ENCODE measurements around the gene THG1L. TPM values are rescaled to one million over a fixed set of nuclear protein-coding genes. Genes with fewer than 3 reads are reported as not detected.
"Not testable (repeated sequence)": the region's sequence is repeated elsewhere in the genome, so short reads cannot be mapped to it uniquely, and the experiment has no call there.

THG1L gene
- total RNA-seq, 2 experiments from 2014 or later, result 12.9 to 16.3 TPM

DNA sequence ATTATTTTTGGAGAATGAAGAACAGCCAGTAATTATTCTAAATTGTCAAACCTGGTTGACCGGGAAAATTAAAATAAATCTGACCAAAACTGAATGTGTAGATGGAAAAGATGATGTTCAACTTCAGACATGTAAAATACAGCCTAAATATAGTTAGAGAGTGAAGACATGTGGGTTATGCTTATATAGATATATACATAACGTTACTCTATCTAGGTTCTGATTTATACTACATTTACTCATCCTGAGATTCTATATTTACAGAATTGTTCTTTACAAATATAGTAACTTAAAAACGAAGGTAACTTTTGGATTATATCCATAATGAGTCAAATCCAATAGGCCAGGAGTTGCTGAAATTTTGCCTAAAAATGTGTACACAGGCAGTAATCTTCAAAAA, 20.8 kb upstream of the THG1L start:
- H3K4me1 Mint-ChIP-seq, result peaks cover 25% of the 10 kb centered on the region
- no peak overlapping the region for H3K4me3 Mint-ChIP-seq
- no peak overlapping the region for H3K27ac Mint-ChIP-seq
- DNase-seq (no peak), ATAC-seq (no peak)
- H3K27me3 Mint-ChIP-seq, result peaks cover 11% of the 10 kb centered on the region
- peaks cover 3% of the 10 kb centered on the region for H3K36me3 Mint-ChIP-seq
- CTCF ChIA-PET, result no interaction called here
- H3K9me3 Mint-ChIP-seq (ENCODE audit: low read depth), result no peaks in the 10 kb centered on the region

DNA sequence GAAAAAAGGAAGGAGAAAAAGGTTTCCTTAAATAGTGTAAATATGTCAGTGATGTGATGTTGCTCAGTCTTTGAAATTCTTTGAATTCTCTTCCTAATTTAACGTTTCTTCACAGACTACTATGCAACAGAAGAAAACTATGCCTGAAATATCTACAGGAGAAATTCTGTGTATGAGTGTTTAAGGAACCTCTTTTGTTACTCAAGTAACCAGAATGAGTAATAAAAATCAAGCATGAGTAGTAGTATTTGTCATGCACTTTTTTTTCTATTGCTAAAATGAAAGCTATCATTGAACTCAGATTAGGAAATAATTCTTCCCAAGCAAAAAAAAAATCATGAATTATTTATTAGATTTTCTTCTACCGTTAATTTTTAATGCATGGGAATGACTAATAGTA, 20.3 kb upstream of the THG1L start:
- ATAC-seq, result no peak
- DNase-seq, result no peak
- CTCF ChIA-PET, result no interaction called here
- no peak overlapping the region for H3K27ac Mint-ChIP-seq
- peaks cover 3% of the 10 kb centered on the region for H3K36me3 Mint-ChIP-seq
- no peak overlapping the region for H3K4me3 Mint-ChIP-seq
- H3K4me1 Mint-ChIP-seq, result peaks cover 25% of the 10 kb centered on the region
- peaks cover 9% of the 10 kb centered on the region for H3K27me3 Mint-ChIP-seq
- no peaks in the 10 kb centered on the region for H3K9me3 Mint-ChIP-seq (ENCODE audit: low read depth)

DNA sequence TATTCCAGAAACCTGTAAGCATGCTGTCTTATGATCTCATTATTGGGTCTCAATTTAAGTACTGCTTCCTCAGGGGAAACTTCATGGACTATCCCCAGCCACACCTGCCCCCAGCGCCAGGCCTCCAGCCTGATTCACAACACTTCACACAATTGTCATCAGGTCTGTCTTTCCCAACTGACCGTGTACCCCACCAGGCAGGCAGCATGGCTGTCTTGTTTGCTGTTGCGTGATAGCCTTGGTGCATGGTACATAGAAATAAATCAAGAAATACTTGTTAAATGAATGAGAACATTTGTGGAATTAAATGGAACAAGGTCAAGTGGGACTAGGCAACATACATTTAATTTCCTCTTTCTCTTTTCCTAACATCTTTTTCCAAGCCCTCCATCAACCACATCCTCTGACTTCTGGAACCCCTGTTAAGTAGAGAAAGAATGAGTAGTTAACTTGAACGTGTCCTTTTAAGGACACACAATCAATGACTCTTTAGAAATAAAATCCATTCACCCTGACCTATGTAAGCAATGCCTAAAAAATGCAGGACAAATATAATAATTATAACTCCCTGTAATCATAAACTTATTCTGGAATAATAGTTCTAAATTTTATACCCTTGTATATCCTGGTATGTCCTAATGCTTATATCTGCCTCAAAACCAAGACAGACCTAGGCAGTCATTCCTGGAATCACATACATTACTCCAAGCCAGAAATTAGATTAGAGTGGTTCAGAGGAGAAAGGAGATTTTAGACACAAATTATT, 17.2 kb upstream of the THG1L start:
- H3K4me3 Mint-ChIP-seq, result no peak overlapping the region
- ATAC-seq (no peak), DNase-seq (no peak)
- no peaks in the 10 kb centered on the region for H3K9me3 Mint-ChIP-seq (ENCODE audit: low read depth)
- H3K4me1 Mint-ChIP-seq, result peaks cover 47% of the 10 kb centered on the region
- H3K27ac Mint-ChIP-seq, result peak overlapping the region; percentile 4
- peaks cover 5% of the 10 kb centered on the region for H3K36me3 Mint-ChIP-seq
- CTCF ChIA-PET, result no interaction called here
- H3K27me3 Mint-ChIP-seq, result peaks cover 3% of the 10 kb centered on the region

DNA sequence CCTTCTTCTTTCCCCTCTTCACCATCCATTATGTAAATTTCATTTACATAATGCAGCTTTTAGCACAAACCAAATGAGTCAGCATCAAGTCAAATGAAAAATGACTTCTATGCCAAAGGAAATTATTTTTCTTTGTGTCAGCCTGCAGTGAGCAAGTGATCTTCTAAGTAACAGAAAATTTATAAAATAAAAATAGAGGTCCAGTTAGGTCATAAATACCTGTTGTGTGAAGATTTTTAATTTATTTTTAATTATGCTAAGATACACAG, 16.7 kb upstream of the THG1L start:
- CTCF ChIA-PET, result no interaction called here
- DNase-seq (no peak), ATAC-seq (no peak)
- Mint-ChIP-seq H3K27me3 (no peaks in the 10 kb centered on the region), H3K4me1 (peaks cover 45% of the 10 kb centered on the region), H3K9me3 (ENCODE audit: low read depth) (no peaks in the 10 kb centered on the region), H3K4me3 (no peak overlapping the region), H3K36me3 (peaks cover 3% of the 10 kb centered on the region), H3K27ac (no peak overlapping the region)

DNA sequence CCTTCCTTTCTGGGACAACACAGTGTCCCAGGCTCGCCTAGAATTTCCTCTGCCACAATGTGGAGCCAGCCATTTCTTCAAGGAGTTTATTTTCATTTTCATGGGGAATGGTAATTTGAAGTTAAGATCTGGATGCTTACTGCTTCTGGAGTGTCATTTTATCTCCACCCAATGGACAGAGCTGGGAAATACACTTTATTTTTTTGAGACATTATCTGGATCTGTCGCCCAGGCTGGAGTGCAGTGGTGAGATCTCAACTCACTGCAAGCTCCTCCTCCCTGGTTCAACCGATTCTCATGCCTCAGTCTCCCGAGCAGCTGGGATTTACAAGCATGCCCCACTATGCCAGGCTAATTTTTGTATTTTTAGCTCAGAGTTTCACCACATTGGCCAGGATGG, 12.7 kb upstream of the THG1L start:
- no peaks in the 10 kb centered on the region for H3K27me3 Mint-ChIP-seq
- no peak overlapping the region for H3K4me3 Mint-ChIP-seq
- DNase-seq, result no peak

DNA sequence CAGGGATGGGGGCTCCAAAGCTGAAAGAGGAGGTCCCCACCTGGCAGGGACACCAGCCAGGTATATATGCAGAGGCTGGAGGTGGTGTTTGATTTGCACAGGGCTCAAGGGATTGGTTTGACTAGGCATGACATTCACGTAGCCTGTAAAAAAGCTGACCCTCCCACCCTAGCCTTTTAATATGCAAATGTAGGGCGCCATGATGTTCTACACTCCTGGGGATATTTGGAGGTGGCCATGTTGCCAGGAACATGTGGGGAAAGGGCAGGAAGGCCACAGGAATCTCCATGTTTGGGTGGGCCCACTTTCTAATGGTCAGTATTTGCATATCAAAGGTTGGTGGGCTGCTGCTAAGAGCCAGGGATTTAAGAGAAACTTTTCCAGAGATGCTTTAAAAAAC, 12.0 kb upstream of the THG1L start:
- Mint-ChIP-seq H3K9me3 (ENCODE audit: low read depth) (no peaks in the 10 kb centered on the region), H3K4me1 (peaks cover 28% of the 10 kb centered on the region), H3K27me3 (no peaks in the 10 kb centered on the region), H3K4me3 (no peak overlapping the region), H3K36me3 (peaks cover 7% of the 10 kb centered on the region), H3K27ac (no peak overlapping the region)
- CTCF ChIA-PET, result interaction anchor here (0.7 to 4.8 kb wide), 30 partner anchors 9 to 395 kb away, joined by 3 to 45 read pairs (median 6); partner anchors contain the start of genes LSM11 and THG1L
- no peak for ATAC-seq
- DNase-seq, result no peak

More for the DNA sequence above, 12.7 kb upstream of the THG1L start:
- Mint-ChIP-seq H3K4me1 (peaks cover 33% of the 10 kb centered on the region), H3K36me3 (peaks cover 7% of the 10 kb centered on the region), H3K27ac (peak overlapping the region; percentile 75), H3K9me3 (ENCODE audit: low read depth) (no peaks in the 10 kb centered on the region)
- CTCF ChIA-PET, result interaction anchor here (0.6 to 4.8 kb wide), 42 partner anchors 9 to 569 kb away, joined by 3 to 45 read pairs (median 4); partner anchors contain the start of genes LSM11, SOX30 and THG1L
- ATAC-seq, result peak; percentile 96

DNA sequence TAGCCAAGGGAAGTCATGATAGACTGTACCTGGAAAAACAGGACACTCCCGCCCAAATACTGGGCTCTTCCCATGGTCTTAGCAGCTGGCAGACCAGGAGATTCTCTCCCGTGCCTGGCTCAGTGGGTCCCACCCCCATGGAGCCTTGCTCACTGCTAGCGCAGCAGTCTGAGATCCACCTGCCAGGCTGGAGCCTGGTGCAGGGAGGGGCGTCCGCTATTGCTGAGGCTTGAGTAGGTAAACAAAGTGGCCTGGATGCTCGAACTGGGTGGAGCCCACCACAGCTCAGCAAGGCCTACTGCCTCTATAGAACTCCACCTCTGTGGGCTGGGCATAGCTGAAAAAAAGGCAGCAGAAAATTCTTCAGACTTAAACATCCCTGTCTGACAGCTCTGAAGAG, 10.1 kb upstream of the THG1L start:
- peaks cover 2% of the 10 kb centered on the region for H3K9me3 Mint-ChIP-seq (ENCODE audit: low read depth)
- H3K27ac Mint-ChIP-seq, result no peak overlapping the region
- DNase-seq (no peak), ATAC-seq (no peak)
- no peaks in the 10 kb centered on the region for H3K27me3 Mint-ChIP-seq
- CTCF ChIA-PET, result interaction anchor here (2.9 to 4.8 kb wide), 3 partner anchors 10 to 54 kb away, joined by 12 to 28 read pairs (median 16); partner anchors contain the start of genes LSM11 and THG1L
- peaks cover 22% of the 10 kb centered on the region for H3K4me1 Mint-ChIP-seq
- peaks cover 12% of the 10 kb centered on the region for H3K36me3 Mint-ChIP-seq
- H3K4me3 Mint-ChIP-seq, result no peak overlapping the region

DNA sequence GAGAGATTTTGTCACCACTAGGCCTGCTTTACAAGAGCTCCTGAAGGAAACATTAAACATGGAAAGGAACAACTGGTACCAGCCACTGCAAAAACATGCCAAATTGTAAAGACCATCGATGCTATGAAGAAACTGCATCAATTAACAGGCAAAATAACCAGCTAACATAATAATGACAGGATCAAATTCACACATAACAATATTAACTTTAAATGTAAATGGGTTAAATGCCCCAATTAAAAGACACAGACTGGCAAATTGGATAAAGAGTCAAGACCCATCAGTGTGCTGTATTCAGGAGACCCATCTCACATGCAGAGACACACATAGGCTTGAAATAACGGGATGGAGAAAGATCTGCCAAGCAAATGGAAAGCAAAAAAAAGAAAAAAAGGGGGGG, 8.3 kb upstream of the THG1L start:
- H3K9me3 Mint-ChIP-seq (ENCODE audit: low read depth); ATAC-seq; H3K4me1 Mint-ChIP-seq; H3K4me3 Mint-ChIP-seq; H3K27me3 Mint-ChIP-seq; DNase-seq; H3K27ac Mint-ChIP-seq: not testable (repeated sequence)
- CTCF ChIA-PET, result interaction anchor here (2.9 kb wide), 1 partner anchor 20 kb away, joined by 12 read pairs; the partner anchor contains the start of gene LSM11
- H3K36me3 Mint-ChIP-seq, result peaks cover 17% of the 10 kb centered on the region

DNA sequence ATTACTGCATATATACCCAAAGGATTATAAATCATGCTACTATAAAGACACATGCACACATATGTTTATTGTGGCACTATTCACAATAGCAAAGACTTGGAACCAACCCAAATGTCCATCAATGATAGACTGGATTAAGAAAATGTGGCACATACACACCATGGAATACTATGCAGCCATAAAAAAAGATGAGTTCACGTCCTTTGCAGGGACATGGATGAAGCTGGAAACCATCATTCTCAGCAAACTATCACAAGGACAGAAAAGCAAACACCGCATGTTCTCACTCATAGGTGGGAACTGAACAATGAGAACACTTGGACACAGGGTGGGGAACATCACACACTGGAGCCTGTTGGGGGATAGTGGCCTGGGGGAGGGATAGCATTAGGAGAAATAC, 4.6 kb upstream of the THG1L start:
- H3K36me3 Mint-ChIP-seq, result peaks cover 20% of the 10 kb centered on the region
- H3K4me3 Mint-ChIP-seq; H3K27me3 Mint-ChIP-seq; H3K4me1 Mint-ChIP-seq; H3K27ac Mint-ChIP-seq; ATAC-seq; H3K9me3 Mint-ChIP-seq (ENCODE audit: low read depth); DNase-seq: not testable (repeated sequence)
- CTCF ChIA-PET, result interaction anchor here (2.2 kb wide), 1 partner anchor 8 kb away, joined by 8 read pairs; no protein-coding TSS in a partner anchor

DNA sequence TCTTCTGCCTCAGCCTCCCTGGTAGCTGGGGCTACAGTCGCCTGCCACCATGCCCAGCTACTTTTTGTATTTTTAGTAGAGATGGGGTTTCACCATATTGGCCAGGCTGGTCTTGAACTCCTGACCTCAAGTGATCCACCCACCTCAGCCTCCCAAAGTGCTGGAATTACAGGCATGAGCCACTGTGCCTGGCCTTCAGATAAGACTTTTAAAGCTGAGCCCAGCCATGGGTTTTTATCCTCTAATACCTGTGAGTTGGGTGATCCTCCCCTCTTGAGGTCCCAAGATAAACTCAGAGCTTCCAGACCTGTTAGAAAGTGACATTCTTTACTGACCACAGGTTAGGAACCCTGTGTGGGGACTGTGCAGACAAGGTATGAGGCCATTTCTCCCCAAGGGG, 3.4 kb upstream of the THG1L start:
- ATAC-seq; H3K27ac Mint-ChIP-seq; H3K4me3 Mint-ChIP-seq; H3K9me3 Mint-ChIP-seq (ENCODE audit: low read depth); DNase-seq; H3K27me3 Mint-ChIP-seq: not testable (repeated sequence)
- CTCF ChIA-PET, result interaction anchor here (0.9 to 2.2 kb wide), 3 partner anchors 10 to 297 kb away, joined by 3 to 9 read pairs (median 8); partner anchors contain the start of gene LSM11
- H3K36me3 Mint-ChIP-seq, result peaks cover 19% of the 10 kb centered on the region
- H3K4me1 Mint-ChIP-seq, result peaks cover 18% of the 10 kb centered on the region

DNA sequence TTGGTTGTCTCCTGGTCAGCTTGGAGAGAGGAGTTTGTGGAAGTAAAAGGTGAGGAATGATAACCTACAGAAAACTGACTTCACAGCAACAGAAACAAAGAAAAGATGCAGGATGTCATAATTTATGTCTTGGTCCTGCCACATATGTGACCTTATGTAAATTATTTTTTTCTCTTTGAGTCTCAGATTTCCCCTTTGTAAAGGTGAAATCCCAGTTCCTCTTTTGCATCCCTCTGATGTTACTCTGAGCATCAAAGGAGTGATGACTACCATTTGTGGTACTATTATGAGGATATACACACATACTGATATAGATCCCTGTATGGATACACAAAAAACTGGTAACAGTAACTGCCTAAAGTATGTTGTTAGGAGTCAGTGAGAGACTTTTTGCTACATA, 1.4 kb upstream of the THG1L start:
- H3K4me3 Mint-ChIP-seq, result no peak overlapping the region
- CTCF ChIA-PET, result interaction anchor here (1.8 to 2.7 kb wide), 3 partner anchors 10 to 253 kb away, joined by 4 to 36 read pairs (median 16); partner anchors contain the start of gene LSM11
- DNase-seq (no peak), ATAC-seq (no peak)
- peaks cover 21% of the 10 kb centered on the region for H3K36me3 Mint-ChIP-seq
- H3K9me3 Mint-ChIP-seq (ENCODE audit: low read depth), result peaks cover 2% of the 10 kb centered on the region
- H3K4me1 Mint-ChIP-seq, result peaks cover 20% of the 10 kb centered on the region
- no peak overlapping the region for H3K27ac Mint-ChIP-seq
- no peaks in the 10 kb centered on the region for H3K27me3 Mint-ChIP-seq

DNA sequence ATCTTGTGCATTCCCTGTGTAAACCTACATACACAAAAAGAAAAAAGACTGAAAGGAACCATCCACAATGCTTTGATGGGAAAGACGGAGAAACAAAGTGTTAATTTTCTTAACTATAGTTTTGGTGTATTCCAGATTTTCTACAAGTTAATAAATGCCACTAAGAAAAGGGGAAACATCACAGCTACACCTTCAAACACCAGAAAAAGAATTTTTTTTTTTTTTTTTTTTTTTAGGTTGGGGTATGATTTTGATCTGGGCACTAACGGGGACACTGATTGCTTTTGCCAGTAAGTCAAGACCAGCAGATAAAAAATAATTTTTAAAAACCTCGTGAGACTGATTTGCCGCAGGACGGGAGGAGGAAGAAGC, 334 bp upstream of the THG1L start:
- H3K9me3 Mint-ChIP-seq (ENCODE audit: low read depth), result no peaks in the 10 kb centered on the region
- ATAC-seq (no peak), DNase-seq (no peak)
- H3K4me3 Mint-ChIP-seq, result peak overlapping the region; percentile 92
- peaks cover 20% of the 10 kb centered on the region for H3K4me1 Mint-ChIP-seq
- peak overlapping the region; percentile 95 for H3K27ac Mint-ChIP-seq
- H3K27me3 Mint-ChIP-seq, result no peaks in the 10 kb centered on the region
- CTCF ChIA-PET, result interaction anchor here (0.6 to 2.7 kb wide), 8 partner anchors 11 to 299 kb away, joined by 3 to 36 read pairs (median 4); partner anchors contain the start of gene LSM11
- H3K36me3 Mint-ChIP-seq, result peaks cover 19% of the 10 kb centered on the region

DNA sequence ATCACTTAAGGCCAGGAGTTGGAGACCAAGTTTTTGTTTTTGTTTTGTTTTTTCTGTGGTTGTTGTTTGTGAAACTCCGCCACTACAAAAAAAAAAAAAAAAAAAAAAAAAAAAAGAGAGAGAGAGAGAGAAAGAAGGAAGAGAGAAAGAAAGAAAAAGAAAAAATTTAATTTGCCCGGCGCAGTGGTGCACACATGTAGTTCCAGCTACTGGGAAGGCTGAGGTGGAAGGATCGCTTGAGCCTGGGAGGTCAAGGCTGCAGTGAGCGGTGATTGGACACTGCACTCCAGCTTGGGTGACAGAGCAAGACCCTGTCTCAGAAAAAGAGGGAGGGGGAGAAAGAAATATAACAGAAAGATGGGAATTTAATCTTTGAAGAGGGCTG, 902 bp downstream of the THG1L start:
- Mint-ChIP-seq H3K27me3 (no peaks in the 10 kb centered on the region), H3K4me3 (peak overlapping the region; percentile 92), H3K9me3 (ENCODE audit: low read depth) (no peaks in the 10 kb centered on the region), H3K27ac (peak overlapping the region; percentile 95), H3K4me1 (peaks cover 20% of the 10 kb centered on the region), H3K36me3 (peaks cover 20% of the 10 kb centered on the region)
- DNase-seq (no peak), ATAC-seq (no peak)
- CTCF ChIA-PET, result interaction anchor here (0.6 to 3.6 kb wide), 7 partner anchors 11 to 404 kb away, joined by 3 to 36 read pairs (median 6); partner anchors contain the start of gene LSM11
